K562 treated with DMSO at 1 percent for 24 hours (cell line): ENCODE measurements around the gene CIRBP. TPM values are rescaled to one million over a fixed set of nuclear protein-coding genes. Genes with fewer than 3 reads are reported as not detected.

Experiments used
- total RNA-seq: library from RNA; unstranded; fragments of 300-600 nt; gene quantifications from 2 replicates; pipeline ENCODE4 v1.2.3, GENCODE V29; 2022; ENCODE audit warnings: low read depth; ENCODE audit not compliant: insufficient read depth

Gene CIRBP
- 121 and 125 TPM in 2 replicates for total RNA-seq

GRCh38 chr19:1269065-1269477 is at the start of gene CIRBP:
CIRBP (plus strand) TSS chr19:1269332; CDS start chr19:1270934, 1,602 bp downstream.

GRCh38 chr19:1237754-1238368 is 31.3 kb upstream of the CIRBP start, which contains the start of gene CBARP:
CBARP (minus strand) TSS chr19:1238005; CDS start chr19:1236100, 1,905 bp downstream.

GRCh38 chr19:1241417-1242095 is 27.6 kb upstream of the CIRBP start, which contains the start of gene ATP5F1D:
ATP5F1D (plus strand) TSS chr19:1241751; CDS start chr19:1241851, 100 bp downstream.

GRCh38 chr19:1248139-1248785 is 20.9 kb upstream of the CIRBP start, which contains the start of gene MIDN:
MIDN (plus strand) TSS chr19:1248583; CDS start chr19:1250297, 1,714 bp downstream.

GRCh38 chr19:1275260-1275975 is 6.3 kb downstream of the CIRBP start, which contains the start of gene FAM174C:
FAM174C (plus strand) TSS chr19:1275530; CDS start chr19:1275550, 20 bp downstream.

GRCh38 chr19:1285737-1286360 is 16.7 kb downstream of the CIRBP start, which contains the start of gene EFNA2:
EFNA2 (plus strand) TSS chr19:1285873; CDS start chr19:1286169, 296 bp downstream.

Other genes with a start within 250 kb of the CIRBP start
- gene TMEM259, start 248.2 kb upstream of the CIRBP start, total RNA-seq: 234 and 259 TPM in 2 replicates
- not detected in 2 replicates for gene RNU6-2, start 247.8 kb upstream of the CIRBP start, total RNA-seq
- gene CNN2, start 242.7 kb upstream of the CIRBP start, total RNA-seq: 103 and 109 TPM in 2 replicates
- 68.1 and 68.5 TPM in 2 replicates for gene ABCA7, start 229.2 kb upstream of the CIRBP start, total RNA-seq
- gene ARHGAP45, start 202.2 kb upstream of the CIRBP start, total RNA-seq: 26.5 and 30.6 TPM in 2 replicates
- gene POLR2E, start 174.0 kb upstream of the CIRBP start, total RNA-seq: 298 and 316 TPM in 2 replicates
- 1,084 and 1,166 TPM in 2 replicates for gene GPX4, start 165.3 kb upstream of the CIRBP start, total RNA-seq
- gene SBNO2, start 95.1 kb upstream of the CIRBP start, total RNA-seq: 48.0 and 49.2 TPM in 2 replicates
- gene STK11, start 63.6 kb upstream of the CIRBP start, total RNA-seq: 143 and 156 TPM in 2 replicates
- gene CBARP, start 31.3 kb upstream of the CIRBP start, total RNA-seq: 7.1 and 10.1 TPM in 2 replicates
- gene ATP5F1D, start 27.6 kb upstream of the CIRBP start, total RNA-seq: 387 and 503 TPM in 2 replicates
- gene MIDN, start 20.7 kb upstream of the CIRBP start, total RNA-seq: 68.5 and 71.2 TPM in 2 replicates
- 76.4 and 82.4 TPM in 2 replicates for gene FAM174C, start 6.2 kb downstream of the CIRBP start, total RNA-seq
- gene EFNA2, start 16.5 kb downstream of the CIRBP start, total RNA-seq: not detected in 2 replicates
- gene NDUFS7, start 114.6 kb downstream of the CIRBP start, total RNA-seq: 455 and 509 TPM in 2 replicates
- gene GAMT, start 132.2 kb downstream of the CIRBP start, total RNA-seq: 65.8 and 79.9 TPM in 2 replicates
- 118 and 124 TPM in 2 replicates for gene DAZAP1, start 138.3 kb downstream of the CIRBP start, total RNA-seq
- gene RPS15, start 169.1 kb downstream of the CIRBP start, total RNA-seq: 5,734 and 6,329 TPM in 2 replicates
- 0.60 and 1.2 TPM in 2 replicates for gene APC2, start 180.8 kb downstream of the CIRBP start, total RNA-seq
- gene C19orf25, start 209.9 kb downstream of the CIRBP start, total RNA-seq: 50.2 and 55.2 TPM in 2 replicates
- gene PCSK4, start 221.0 kb downstream of the CIRBP start, total RNA-seq: 4.4 and 5.7 TPM in 2 replicates
- 69.9 and 72.3 TPM in 2 replicates for gene REEP6, start 221.8 kb downstream of the CIRBP start, total RNA-seq
- gene ADAMTSL5, start 243.7 kb downstream of the CIRBP start, total RNA-seq: 12.2 and 13.3 TPM in 2 replicates